HEK293 (cell line): Measurements from ENCODE around the gene PIWIL1.

Experiments
- CTCF ChIA-PET: fragments of 350-600 bp; formaldehyde crosslinking; extraction: SDS; loops from one replicate; lab custom pipeline; 2021; ENCODE audit warnings: antibody characterized with exemption; lab: Yijun Ruan, JAX
- POLR2A ChIA-PET: fragments of 300-600 bp; formaldehyde crosslinking; extraction: SDS; loops from one replicate; lab custom pipeline; 2020; ENCODE audit warnings: antibody characterized with exemption, inconsistent platforms; lab: Yijun Ruan, JAX
- H3K27ac ChIP-seq: fragments of 200-500 bp; sonication (Bioruptor generic); 2 replicates; pipeline ENCODE4 v1.5.1; 2014; ENCODE audit warnings: low read depth, low read length, control low read depth, inconsistent platforms; ENCODE audit errors: extremely low read depth
- H3K36me3 ChIP-seq, 2 experiments: fragments of 200-500 bp in 1 of 2; sonication (Bioruptor generic) in 1 of 2; 1 replicate in 1 of 2; 2 replicates in 1 of 2; pipeline ENCODE4 v1.5.1; 2014 to 2017; ENCODE audit warnings: inconsistent platforms in 2 of 2, low read length in 2 of 2; ENCODE audit not compliant: control insufficient read depth in 2 of 2, insufficient read depth in 1 of 2
- H3K4me1 ChIP-seq: fragments of 200-500 bp; sonication (Bioruptor generic); 2 replicates; pipeline ENCODE4 v1.5.1; 2014; ENCODE audit warnings: mild to moderate bottlenecking, low read length, inconsistent platforms; ENCODE audit not compliant: control insufficient read depth, insufficient read depth
- H3K4me3 ChIP-seq: 2 replicates; pipeline ENCODE4 v1.5.1; 2011; ENCODE audit warnings: low read depth, mild to moderate bottlenecking, control low read depth, low read length, moderate library complexity
- H3K9me3 ChIP-seq: fragments of 200-500 bp; sonication (Bioruptor generic); 2 replicates; pipeline ENCODE4 v1.5.1; 2014; ENCODE audit warnings: low read depth, low read length, inconsistent platforms; ENCODE audit not compliant: control insufficient read depth, insufficient read depth
- EGR2 ChIP-seq: fragments of 450-650 bp; formaldehyde crosslinking; IDR thresholded peaks from 2 replicates; pipeline ENCODE4 v1.5.1; 2016; ENCODE audit warnings: low read depth, missing biosample characterization, missing genetic modification characterization
- MEIS1 ChIP-seq: sonication (generic); formaldehyde crosslinking; IDR thresholded peaks from 2 replicates; pipeline ENCODE4 v1.8.1; 2022; ENCODE audit warnings: missing genetic modification reagents, mild to moderate bottlenecking, borderline replicate concordance
- SP2 ChIP-seq: fragments of 450-650 bp; formaldehyde crosslinking; IDR thresholded peaks from 2 replicates; pipeline ENCODE4 v1.5.1; 2016; ENCODE audit warnings: missing biosample characterization, missing genetic modification characterization
- ZBTB48 ChIP-seq: fragments of 450-650 bp; formaldehyde crosslinking; IDR thresholded peaks from 2 replicates; pipeline ENCODE4 v1.5.1; 2016; ENCODE audit warnings: missing biosample characterization, missing genetic modification characterization
- ZFP3 ChIP-seq: fragments of 450-650 bp; formaldehyde crosslinking; IDR thresholded peaks from 2 replicates; pipeline ENCODE4 v1.5.1; 2016; ENCODE audit warnings: low read depth, missing biosample characterization, missing genetic modification characterization
- ZFP41 ChIP-seq: fragments of 450-650 bp; formaldehyde crosslinking; IDR thresholded peaks from 2 replicates; pipeline ENCODE4 v1.5.1; 2016; ENCODE audit warnings: missing biosample characterization, missing genetic modification characterization, borderline replicate concordance
- ZNF350 ChIP-seq: fragments of 450-650 bp; formaldehyde crosslinking; IDR thresholded peaks from 2 replicates; pipeline ENCODE4 v1.5.0; 2017; ENCODE audit warnings: missing biosample characterization, mild to moderate bottlenecking, missing genetic modification characterization
- ZNF560 ChIP-seq: fragments of 450-650 bp; formaldehyde crosslinking; IDR thresholded peaks from 2 replicates; pipeline ENCODE4 v1.5.1; 2017; ENCODE audit warnings: missing biosample characterization, missing genetic modification characterization, borderline replicate concordance
- ZNF561 ChIP-seq: fragments of 450-650 bp; IDR thresholded peaks from 2 replicates; pipeline ENCODE4 v1.5.1; 2018; ENCODE audit warnings: missing biosample characterization, missing genetic modification characterization, borderline replicate concordance
- ZNF596 ChIP-seq: fragments of 450-650 bp; IDR thresholded peaks from 2 replicates; pipeline ENCODE4 v1.5.0; 2018; ENCODE audit warnings: missing biosample characterization, mild to moderate bottlenecking, missing genetic modification characterization, moderate library complexity
- ZNF610 ChIP-seq: fragments of 450-650 bp; formaldehyde crosslinking; IDR thresholded peaks from 2 replicates; pipeline ENCODE4 v1.5.1; 2016; ENCODE audit warnings: missing biosample characterization, missing genetic modification characterization, borderline replicate concordance
- ZNF654 ChIP-seq: fragments of 450-650 bp; formaldehyde crosslinking; IDR thresholded peaks from 2 replicates; pipeline ENCODE4 v1.5.1; 2016; ENCODE audit warnings: low read depth, missing biosample characterization, missing genetic modification characterization
- ZNF707 ChIP-seq: fragments of 450-650 bp; formaldehyde crosslinking; IDR thresholded peaks from 2 replicates; pipeline ENCODE4 v1.5.1; 2016; ENCODE audit warnings: missing biosample characterization, missing genetic modification characterization
- ZSCAN30 ChIP-seq: fragments of 450-650 bp; IDR thresholded peaks from 2 replicates; pipeline ENCODE4 v1.5.1; 2018; ENCODE audit warnings: missing biosample characterization, mild to moderate bottlenecking, missing genetic modification characterization, moderate library complexity
- ZXDB ChIP-seq: fragments of 450-650 bp; formaldehyde crosslinking; IDR thresholded peaks from 2 replicates; pipeline ENCODE4 v1.5.1; 2016; ENCODE audit warnings: missing biosample characterization, missing genetic modification characterization
- TF ChIP-seq, protein P1 (sequence below): fragments of 450-650 bp; formaldehyde crosslinking; IDR thresholded peaks from 2 replicates; pipeline ENCODE4 v1.5.1; 2017; ENCODE audit warnings: missing biosample characterization, missing genetic modification characterization
- TF ChIP-seq, protein P2 (sequence below): fragments of 450-650 bp; formaldehyde crosslinking; IDR thresholded peaks from 2 replicates; pipeline ENCODE4 v1.5.1; 2016; ENCODE audit warnings: missing biosample characterization, missing genetic modification characterization
- TF ChIP-seq, protein P3 (sequence below): fragments of 450-650 bp; formaldehyde crosslinking; IDR thresholded peaks from 2 replicates; pipeline ENCODE4 v1.5.1; 2016; ENCODE audit warnings: missing biosample characterization, missing genetic modification characterization
- TF ChIP-seq, protein P4 (sequence below): fragments of 450-650 bp; formaldehyde crosslinking; IDR thresholded peaks from 2 replicates; pipeline ENCODE4 v1.5.1; 2016; ENCODE audit warnings: missing biosample characterization, missing genetic modification characterization

PIWIL1 gene

DNA sequence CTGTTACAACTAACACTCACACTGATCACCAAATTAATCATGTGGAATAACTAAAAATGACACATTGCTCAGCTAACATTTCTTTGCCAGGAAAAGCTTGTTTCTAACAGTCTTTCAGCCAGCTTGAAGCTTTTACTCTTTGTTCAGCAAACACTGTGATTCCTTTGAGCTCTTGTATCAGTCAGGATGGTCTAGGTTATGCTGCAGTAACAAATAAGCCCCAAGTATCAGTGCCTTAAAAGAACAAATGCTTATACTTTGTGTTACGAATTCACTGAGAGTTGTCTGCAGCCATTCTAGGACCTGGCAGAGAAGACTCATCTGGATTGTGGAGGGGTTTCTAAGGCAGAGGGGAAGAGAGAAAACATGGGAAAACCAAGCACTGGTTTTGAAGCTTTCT is 47.6 kb upstream of the PIWIL1 start:
- POLR2A ChIA-PET, result no interaction called here
- no peaks in the 10 kb centered on the region for H3K4me1 ChIP-seq
- CTCF ChIA-PET, result interaction anchor here (0.7 kb wide), 1 partner anchor 314 kb away, joined by 3 read pairs; no protein-coding TSS in a partner anchor

DNA sequence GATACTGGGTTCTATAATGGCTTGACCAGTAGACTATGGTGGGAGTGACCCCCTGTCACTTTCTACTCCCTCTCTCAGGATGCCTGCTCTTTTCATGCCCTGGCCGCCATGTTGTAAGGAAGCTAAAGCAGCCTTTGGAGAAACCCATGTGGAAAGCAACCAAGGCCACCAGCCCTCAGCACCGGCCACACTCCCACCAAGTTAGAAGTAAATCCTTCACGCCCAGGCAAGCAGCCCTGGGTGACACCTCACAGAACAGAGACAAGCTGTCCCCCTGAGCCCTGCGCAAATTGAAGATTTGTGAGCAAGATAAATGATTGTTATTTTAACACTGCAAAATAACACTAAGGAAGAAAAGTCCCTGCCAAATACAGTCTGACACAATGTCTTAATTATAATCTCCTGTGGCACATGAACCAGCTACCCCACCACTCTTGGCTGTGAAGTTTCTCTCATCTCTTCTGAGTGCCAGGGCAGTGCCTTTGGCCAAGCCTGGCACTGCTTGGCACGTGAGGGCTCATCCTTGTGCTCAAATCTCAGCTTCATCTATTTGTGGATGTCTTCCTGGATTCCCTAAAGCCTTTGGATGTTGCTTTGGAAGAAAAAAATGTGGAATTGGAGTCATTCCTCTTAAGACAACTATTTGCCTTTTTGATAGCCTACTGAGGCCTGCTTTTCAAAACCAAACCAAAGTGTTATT is 39.2 kb upstream of the PIWIL1 start:
- Histone ChIP-seq H3K36me3 (no peaks in the 10 kb centered on the region), H3K4me3 (no peak overlapping the region), H3K9me3 (no peaks in the 10 kb centered on the region), H3K27ac (no peak overlapping the region), H3K4me1 (no peaks in the 10 kb centered on the region)
- ChIA-PET CTCF (interaction anchor here (0.6 to 0.7 kb wide), 2 partner anchors 17 to 440 kb away, joined by 3 read pairs; no protein-coding TSS in a partner anchor), POLR2A (no interaction called here)
- TF ChIP-seq, protein P1, sequence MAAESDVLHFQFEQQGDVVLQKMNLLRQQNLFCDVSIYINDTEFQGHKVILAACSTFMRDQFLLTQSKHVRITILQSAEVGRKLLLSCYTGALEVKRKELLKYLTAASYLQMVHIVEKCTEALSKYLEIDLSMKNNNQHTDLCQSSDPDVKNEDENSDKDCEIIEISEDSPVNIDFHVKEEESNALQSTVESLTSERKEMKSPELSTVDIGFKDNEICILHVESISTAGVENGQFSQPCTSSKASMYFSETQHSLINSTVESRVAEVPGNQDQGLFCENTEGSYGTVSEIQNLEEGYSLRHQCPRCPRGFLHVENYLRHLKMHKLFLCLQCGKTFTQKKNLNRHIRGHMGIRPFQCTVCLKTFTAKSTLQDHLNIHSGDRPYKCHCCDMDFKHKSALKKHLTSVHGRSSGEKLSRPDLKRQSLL (tag by site-specific recombination), result no peak

More for the DNA sequence above, 47.6 kb upstream of the PIWIL1 start:
- no peak for TF ChIP-seq ZNF560 (tag by site-specific recombination)
- no peak for TF ChIP-seq ZNF350
- no peak for TF ChIP-seq ZFP3 (tag by site-specific recombination)
- no peak for TF ChIP-seq ZNF707
- no peak for TF ChIP-seq ZNF561 (tag by site-specific recombination)
- TF ChIP-seq, all 188 proteins: peak for 0
- H3K9me3 ChIP-seq, result no peaks in the 10 kb centered on the region
- no peak overlapping the region for H3K27ac ChIP-seq
- no peaks in the 10 kb centered on the region for H3K36me3 ChIP-seq
- no peak overlapping the region for H3K4me3 ChIP-seq

DNA sequence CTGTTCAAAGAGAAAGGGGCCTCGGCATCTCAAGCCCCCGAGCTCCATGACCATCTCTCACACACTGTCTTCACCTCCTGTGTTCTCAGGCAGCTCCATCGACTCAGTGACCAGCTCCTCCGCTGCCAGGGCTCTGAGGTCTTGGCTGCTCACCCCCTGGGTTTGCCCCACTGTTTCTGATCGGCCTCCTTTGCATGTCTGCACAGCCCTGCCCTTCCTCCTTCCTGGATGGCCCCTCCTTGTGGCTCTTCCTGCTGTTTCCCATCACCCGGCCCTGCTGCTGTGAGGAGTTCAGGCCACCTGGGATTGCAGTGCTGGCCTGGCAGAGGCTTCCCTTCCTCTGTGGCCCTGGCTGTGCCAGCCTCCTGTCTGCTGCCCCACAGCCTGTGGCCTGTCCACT is 38.1 kb upstream of the PIWIL1 start:
- Histone ChIP-seq H3K27ac (no peak overlapping the region), H3K4me1 (no peaks in the 10 kb centered on the region), H3K36me3 (no peaks in the 10 kb centered on the region), H3K4me3 (no peak overlapping the region), H3K9me3 (no peaks in the 10 kb centered on the region)
- ChIA-PET CTCF (no interaction called here), POLR2A (no interaction called here)
- no peak for TF ChIP-seq ZFP41
- TF ChIP-seq, protein P2, sequence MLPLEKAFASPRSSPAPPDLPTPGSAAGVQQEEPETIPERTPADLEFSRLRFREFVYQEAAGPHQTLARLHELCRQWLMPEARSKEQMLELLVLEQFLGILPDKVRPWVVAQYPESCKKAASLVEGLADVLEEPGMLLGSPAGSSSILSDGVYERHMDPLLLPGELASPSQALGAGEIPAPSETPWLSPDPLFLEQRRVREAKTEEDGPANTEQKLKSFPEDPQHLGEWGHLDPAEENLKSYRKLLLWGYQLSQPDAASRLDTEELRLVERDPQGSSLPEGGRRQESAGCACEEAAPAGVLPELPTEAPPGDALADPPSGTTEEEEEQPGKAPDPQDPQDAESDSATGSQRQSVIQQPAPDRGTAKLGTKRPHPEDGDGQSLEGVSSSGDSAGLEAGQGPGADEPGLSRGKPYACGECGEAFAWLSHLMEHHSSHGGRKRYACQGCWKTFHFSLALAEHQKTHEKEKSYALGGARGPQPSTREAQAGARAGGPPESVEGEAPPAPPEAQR, result no peak
- no peak for TF ChIP-seq ZNF610 (tag by site-specific recombination)
- no peak for TF ChIP-seq SP2 (tag by site-specific recombination)
- TF ChIP-seq ZSCAN30 (tag by site-specific recombination), result no peak
- TF ChIP-seq ZXDB (tag by site-specific recombination), result no peak
- no peak for TF ChIP-seq MEIS1 (CRISPR knock-in tag)
- no peak for TF ChIP-seq ZNF596 (tag by site-specific recombination)
- no peak for TF ChIP-seq ZNF654

DNA sequence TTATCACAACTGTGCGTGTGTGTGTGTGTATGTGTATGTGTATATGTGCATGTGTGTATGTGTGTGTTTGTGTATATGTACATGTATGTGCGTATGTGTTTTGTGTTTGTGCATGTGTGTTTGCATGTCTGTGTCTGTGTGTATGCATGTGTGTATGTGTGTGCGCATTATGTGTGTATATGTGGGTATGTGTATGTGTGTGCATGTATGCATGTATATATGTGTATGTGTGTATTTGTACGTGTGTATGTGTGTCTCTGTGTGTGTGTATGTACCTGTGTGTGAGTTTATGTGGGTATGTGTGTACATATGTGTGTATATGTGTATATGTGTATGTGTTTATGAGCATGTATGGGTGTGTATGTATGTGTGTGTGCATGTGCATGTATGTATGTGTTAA is 37.6 kb upstream of the PIWIL1 start:
- ChIA-PET POLR2A (no interaction called here), CTCF (no interaction called here)
- Histone ChIP-seq H3K4me3 (no peak overlapping the region), H3K36me3 (no peaks in the 10 kb centered on the region), H3K4me1 (no peaks in the 10 kb centered on the region), H3K9me3 (no peaks in the 10 kb centered on the region), H3K27ac (no peak overlapping the region)
- TF ChIP-seq, protein P3, sequence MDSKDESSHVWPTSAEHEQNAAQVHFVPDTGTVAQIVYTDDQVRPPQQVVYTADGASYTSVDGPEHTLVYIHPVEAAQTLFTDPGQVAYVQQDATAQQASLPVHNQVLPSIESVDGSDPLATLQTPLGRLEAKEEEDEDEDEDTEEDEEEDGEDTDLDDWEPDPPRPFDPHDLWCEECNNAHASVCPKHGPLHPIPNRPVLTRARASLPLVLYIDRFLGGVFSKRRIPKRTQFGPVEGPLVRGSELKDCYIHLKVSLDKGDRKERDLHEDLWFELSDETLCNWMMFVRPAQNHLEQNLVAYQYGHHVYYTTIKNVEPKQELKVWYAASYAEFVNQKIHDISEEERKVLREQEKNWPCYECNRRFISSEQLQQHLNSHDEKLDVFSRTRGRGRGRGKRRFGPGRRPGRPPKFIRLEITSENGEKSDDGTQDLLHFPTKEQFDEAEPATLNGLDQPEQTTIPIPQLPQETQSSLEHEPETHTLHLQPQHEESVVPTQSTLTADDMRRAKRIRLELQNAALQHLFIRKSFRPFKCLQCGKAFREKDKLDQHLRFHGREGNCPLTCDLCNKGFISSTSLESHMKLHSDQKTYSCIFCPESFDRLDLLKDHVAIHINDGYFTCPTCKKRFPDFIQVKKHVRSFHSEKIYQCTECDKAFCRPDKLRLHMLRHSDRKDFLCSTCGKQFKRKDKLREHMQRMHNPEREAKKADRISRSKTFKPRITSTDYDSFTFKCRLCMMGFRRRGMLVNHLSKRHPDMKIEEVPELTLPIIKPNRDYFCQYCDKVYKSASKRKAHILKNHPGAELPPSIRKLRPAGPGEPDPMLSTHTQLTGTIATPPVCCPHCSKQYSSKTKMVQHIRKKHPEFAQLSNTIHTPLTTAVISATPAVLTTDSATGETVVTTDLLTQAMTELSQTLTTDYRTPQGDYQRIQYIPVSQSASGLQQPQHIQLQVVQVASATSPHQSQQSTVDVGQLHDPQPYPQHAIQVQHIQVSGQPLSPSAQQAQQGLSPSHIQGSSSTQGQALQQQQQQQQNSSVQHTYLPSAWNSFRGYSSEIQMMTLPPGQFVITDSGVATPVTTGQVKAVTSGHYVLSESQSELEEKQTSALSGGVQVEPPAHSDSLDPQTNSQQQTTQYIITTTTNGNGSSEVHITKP, result no peak
- TF ChIP-seq, protein P4, sequence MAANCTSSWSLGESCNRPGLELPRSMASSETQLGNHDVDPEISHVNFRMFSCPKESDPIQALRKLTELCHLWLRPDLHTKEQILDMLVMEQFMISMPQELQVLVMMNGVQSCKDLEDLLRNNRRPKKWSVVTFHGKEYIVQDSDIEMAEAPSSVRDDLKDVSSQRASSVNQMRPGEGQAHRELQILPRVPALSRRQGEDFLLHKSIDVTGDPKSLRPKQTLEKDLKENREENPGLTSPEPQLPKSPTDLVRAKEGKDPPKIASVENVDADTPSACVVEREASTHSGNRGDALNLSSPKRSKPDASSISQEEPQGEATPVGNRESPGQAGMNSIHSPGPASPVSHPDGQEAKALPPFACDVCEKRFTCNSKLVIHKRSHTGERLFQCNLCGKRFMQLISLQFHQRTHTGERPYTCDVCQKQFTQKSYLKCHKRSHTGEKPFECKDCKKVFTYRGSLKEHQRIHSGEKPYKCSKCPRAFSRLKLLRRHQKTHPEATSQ (tag by site-specific recombination), result no peak
- no peak for TF ChIP-seq ZBTB48 (tag by site-specific recombination)
- no peak for TF ChIP-seq EGR2 (tag by site-specific recombination)
